SU-DHL-6 (cell line): ENCODE measurements around the gene PSAPL1.

Experiments
- H2AFZ ChIP-seq: fragments of 200-600 bp; sonication (generic); 2 replicates; pipeline ENCODE4 v1.6.1; 2014; ENCODE audit warnings: low read depth, mild to moderate bottlenecking, moderate library complexity, mixed read lengths, antibody characterized with exemption, low read length; ENCODE audit not compliant: severe bottlenecking
- H3F3A ChIP-seq: fragments of 200-600 bp; shearing (Covaris generic); 2 replicates; pipeline ENCODE4 v1.6.0; 2016; ENCODE audit warnings: antibody characterized with exemption, mild to moderate bottlenecking; ENCODE audit not compliant: insufficient read depth
- H3K27ac ChIP-seq: fragments of 200-600 bp; sonication (generic); 2 replicates; pipeline ENCODE4 v1.5.1; 2016; ENCODE audit warnings: low read depth, mild to moderate bottlenecking, low read length, moderate library complexity, mixed read lengths
- H3K27me3 ChIP-seq: fragments of 200-600 bp; sonication (generic), shearing (Covaris generic); 2 replicates; pipeline ENCODE4 v1.6.0; 2014; ENCODE audit warnings: mild to moderate bottlenecking, low read length
- H3K36me3 ChIP-seq: fragments of 200-600 bp; sonication (generic); 2 replicates; pipeline ENCODE4 v1.6.1; 2014; ENCODE audit warnings: mild to moderate bottlenecking, low read length, mixed read lengths
- H3K4me2 ChIP-seq: fragments of 300-600, 200-600 bp; shearing (Covaris generic), sonication (generic); 2 replicates; pipeline ENCODE4 v1.6.0; 2014; ENCODE audit warnings: low read length, low read depth, mild to moderate bottlenecking; ENCODE audit not compliant: poor library complexity, severe bottlenecking
- H3K4me3 ChIP-seq: fragments of 200-600 bp; sonication (generic); 2 replicates; pipeline ENCODE4 v1.5.1; 2014; ENCODE audit warnings: antibody characterized with exemption, low read length, mild to moderate bottlenecking, mixed read lengths; ENCODE audit not compliant: insufficient read depth, poor library complexity, severe bottlenecking
- H3K79me2 ChIP-seq: fragments of 200-600 bp; sonication (generic); 2 replicates; pipeline ENCODE4 v1.6.1; 2014; ENCODE audit warnings: mild to moderate bottlenecking, low read length, moderate library complexity; ENCODE audit not compliant: insufficient read depth
- H3K9ac ChIP-seq: fragments of 200-600 bp; sonication (generic); 2 replicates; pipeline ENCODE4 v1.7.0; 2014; ENCODE audit warnings: mild to moderate bottlenecking, low read length
- H3K9me2 ChIP-seq: fragments of 200-600 bp; sonication (generic); replicated peaks from 2 replicates; pipeline ENCODE4 v1.6.1; 2014; ENCODE audit warnings: low read length; ENCODE audit not compliant: insufficient read depth
- H3K9me3 ChIP-seq: fragments of 200-600 bp; sonication (generic); 2 replicates; pipeline ENCODE4 v1.6.1; 2014; ENCODE audit warnings: low read length, mixed read lengths; ENCODE audit not compliant: insufficient read depth
- H4K20me1 ChIP-seq: fragments of 200-600 bp; sonication (generic); 2 replicates; pipeline ENCODE4 v1.6.1; 2014; ENCODE audit warnings: low read depth, mild to moderate bottlenecking, antibody characterized with exemption, low read length, moderate library complexity, mixed read lengths
- CTCF ChIP-seq: fragments of 200-600 bp; sonication (generic); IDR thresholded peaks from one replicate; pipeline ENCODE4 v1.5.1; 2017; ENCODE audit warnings: antibody characterized with exemption, mild to moderate bottlenecking, low read length, moderate library complexity; ENCODE audit not compliant: insufficient read depth, poor library complexity, severe bottlenecking
- EZH2phosphoT487 ChIP-seq: fragments of 200-600 bp; sonication (generic), shearing (Covaris generic); conservative IDR thresholded peaks from 2 replicates; pipeline ENCODE4 v1.6.1; 2018; ENCODE audit warnings: mild to moderate bottlenecking, antibody characterized with exemption, low read length, moderate library complexity, mixed read lengths

PSAPL1 gene

GRCh38 chr4:7425124-7425523, 9.6 kb downstream of the PSAPL1 start:
- Histone ChIP-seq H3F3A (no peaks in the 10 kb centered on the region), H3K27ac (no peak overlapping the region), H2AFZ (no peak overlapping the region), H3K4me2 (no peak overlapping the region), H3K9me3 (no peaks in the 10 kb centered on the region), H3K79me2 (no peaks in the 10 kb centered on the region), H3K9me2 (no peaks in the 10 kb centered on the region), H3K9ac (no peak overlapping the region), H3K36me3 (no peaks in the 10 kb centered on the region), H3K4me3 (no peak overlapping the region), H4K20me1 (no peaks in the 10 kb centered on the region), H3K27me3 (no peaks in the 10 kb centered on the region)
- TF ChIP-seq EZH2phosphoT487 (no peak), CTCF (no peak)

GRCh38 chr4:7424553-7425111, 10.1 kb downstream of the PSAPL1 start:
- no peaks in the 10 kb centered on the region for H4K20me1 ChIP-seq
- H3K4me2 ChIP-seq, result no peak overlapping the region
- TF ChIP-seq EZH2phosphoT487, result no peak
- no peak for TF ChIP-seq CTCF
- H3F3A ChIP-seq, result no peaks in the 10 kb centered on the region
- no peaks in the 10 kb centered on the region for H3K27me3 ChIP-seq
- no peak overlapping the region for H3K4me3 ChIP-seq
- no peaks in the 10 kb centered on the region for H3K36me3 ChIP-seq
- no peaks in the 10 kb centered on the region for H3K9me3 ChIP-seq
- no peaks in the 10 kb centered on the region for H3K79me2 ChIP-seq
- H3K9me2 ChIP-seq, result no peaks in the 10 kb centered on the region
- H2AFZ ChIP-seq, result no peak overlapping the region
- no peak overlapping the region for H3K27ac ChIP-seq
- H3K9ac ChIP-seq, result no peak overlapping the region

- H3K9me3 ChIP-seq, result no peaks in the 10 kb centered on the region
- no peaks in the 10 kb centered on the region for H3K79me2 ChIP-seq
- H2AFZ ChIP-seq, result no peak overlapping the region
- H3K36me3 ChIP-seq, result no peaks in the 10 kb centered on the region
- H3K27ac ChIP-seq, result no peak overlapping the region
- H3K9ac ChIP-seq, result no peak overlapping the region
- H3F3A ChIP-seq, result no peaks in the 10 kb centered on the region
- TF ChIP-seq CTCF (no peak), EZH2phosphoT487 (no peak)
- no peaks in the 10 kb centered on the region for H4K20me1 ChIP-seq
- no peaks in the 10 kb centered on the region for H3K27me3 ChIP-seq
- no peak overlapping the region for H3K4me2 ChIP-seq
- no peaks in the 10 kb centered on the region for H3K9me2 ChIP-seq
- H3K4me3 ChIP-seq, result no peak overlapping the region
Observed at GRCh38 chr4:7423801-7424552, 10.8 kb downstream of the PSAPL1 start.
